ENCODE results near the gene INTS6. TPM values are rescaled to one million over a fixed set of nuclear protein-coding genes. Genes with fewer than 3 reads are reported as not detected.

The INTS6 gene
- total RNA-seq, 1 experiment from 2014 or later, result 78.5 TPM

DNA sequence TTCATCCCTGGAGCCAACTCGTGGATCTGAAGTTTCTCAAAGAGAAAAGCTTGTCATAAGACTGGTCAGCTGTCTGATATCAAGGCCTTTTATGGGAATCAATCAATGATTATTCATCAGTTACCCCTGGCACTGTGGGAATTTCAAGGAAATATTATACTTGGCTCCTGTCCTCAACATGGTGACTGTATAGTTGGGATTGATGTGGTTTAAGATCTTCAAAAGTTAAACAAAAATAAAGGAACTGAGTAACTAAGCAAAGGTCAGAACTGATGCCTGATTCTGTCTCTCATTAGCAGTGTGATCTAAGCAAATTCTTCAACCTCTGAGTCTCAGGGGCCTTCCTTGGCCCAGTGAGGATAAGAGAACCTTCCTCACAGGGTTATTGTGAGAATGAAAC, 135.6 kb downstream of the INTS6 start:
- intact Hi-C loops (cut with micrococcal nuclease), result no loop called here
- H3K27ac Mint-ChIP-seq (ENCODE audit: low read depth, unreplicated experiment), result no peak overlapping the region
- TF ChIP-seq, protein P1, sequence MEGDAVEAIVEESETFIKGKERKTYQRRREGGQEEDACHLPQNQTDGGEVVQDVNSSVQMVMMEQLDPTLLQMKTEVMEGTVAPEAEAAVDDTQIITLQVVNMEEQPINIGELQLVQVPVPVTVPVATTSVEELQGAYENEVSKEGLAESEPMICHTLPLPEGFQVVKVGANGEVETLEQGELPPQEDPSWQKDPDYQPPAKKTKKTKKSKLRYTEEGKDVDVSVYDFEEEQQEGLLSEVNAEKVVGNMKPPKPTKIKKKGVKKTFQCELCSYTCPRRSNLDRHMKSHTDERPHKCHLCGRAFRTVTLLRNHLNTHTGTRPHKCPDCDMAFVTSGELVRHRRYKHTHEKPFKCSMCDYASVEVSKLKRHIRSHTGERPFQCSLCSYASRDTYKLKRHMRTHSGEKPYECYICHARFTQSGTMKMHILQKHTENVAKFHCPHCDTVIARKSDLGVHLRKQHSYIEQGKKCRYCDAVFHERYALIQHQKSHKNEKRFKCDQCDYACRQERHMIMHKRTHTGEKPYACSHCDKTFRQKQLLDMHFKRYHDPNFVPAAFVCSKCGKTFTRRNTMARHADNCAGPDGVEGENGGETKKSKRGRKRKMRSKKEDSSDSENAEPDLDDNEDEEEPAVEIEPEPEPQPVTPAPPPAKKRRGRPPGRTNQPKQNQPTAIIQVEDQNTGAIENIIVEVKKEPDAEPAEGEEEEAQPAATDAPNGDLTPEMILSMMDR (IDR thresholded peaks at IDR 0.05; ENCODE audit: unreplicated experiment), result no peak
- no TSS peak for BruUV-seq (replicated peaks)
- ChIA-PET CTCF (interaction anchor here (0.5 to 2.1 kb wide), 2 partner anchors 13 to 30 kb away, joined by 5 to 6 read pairs; no protein-coding TSS in a partner anchor), POLR2A (no interaction called here)
- DNase-seq (ENCODE audit: unreplicated experiment), result no peak
- H3K4me3 Mint-ChIP-seq (ENCODE audit: unreplicated experiment), result no peak overlapping the region
- peaks cover 5% of the 10 kb centered on the region for H3K27me3 Mint-ChIP-seq (ENCODE audit: insufficient read depth, unreplicated experiment)
- no peaks in the 10 kb centered on the region for H3K36me3 Mint-ChIP-seq (ENCODE audit: insufficient read depth, unreplicated experiment)
- H3K4me1 Mint-ChIP-seq (ENCODE audit: insufficient read depth, unreplicated experiment), result no peaks in the 10 kb centered on the region
- H3K9me3 Mint-ChIP-seq (ENCODE audit: unreplicated experiment), result no peaks in the 10 kb centered on the region

DNA sequence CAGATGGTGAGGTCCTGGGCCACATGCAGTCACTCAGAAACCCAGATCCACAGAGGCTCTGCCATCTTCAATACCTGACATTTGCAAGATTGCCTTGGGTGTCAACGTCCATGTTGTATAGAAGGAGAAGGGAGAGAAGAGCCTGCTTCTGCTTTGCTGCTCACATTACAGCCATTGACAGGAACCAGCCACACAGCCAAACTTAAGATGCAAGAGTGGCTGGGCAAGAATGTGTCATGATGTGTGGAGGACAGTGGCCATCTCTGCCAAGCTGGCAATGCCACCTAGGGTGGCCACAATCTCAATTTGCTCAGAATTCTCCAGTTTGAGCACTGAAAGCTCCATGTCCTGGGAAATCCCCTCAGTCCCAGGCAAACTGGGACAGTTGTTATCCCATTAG, 139.2 kb downstream of the INTS6 start:
- CTCF ChIA-PET, result no interaction called here

DNA sequence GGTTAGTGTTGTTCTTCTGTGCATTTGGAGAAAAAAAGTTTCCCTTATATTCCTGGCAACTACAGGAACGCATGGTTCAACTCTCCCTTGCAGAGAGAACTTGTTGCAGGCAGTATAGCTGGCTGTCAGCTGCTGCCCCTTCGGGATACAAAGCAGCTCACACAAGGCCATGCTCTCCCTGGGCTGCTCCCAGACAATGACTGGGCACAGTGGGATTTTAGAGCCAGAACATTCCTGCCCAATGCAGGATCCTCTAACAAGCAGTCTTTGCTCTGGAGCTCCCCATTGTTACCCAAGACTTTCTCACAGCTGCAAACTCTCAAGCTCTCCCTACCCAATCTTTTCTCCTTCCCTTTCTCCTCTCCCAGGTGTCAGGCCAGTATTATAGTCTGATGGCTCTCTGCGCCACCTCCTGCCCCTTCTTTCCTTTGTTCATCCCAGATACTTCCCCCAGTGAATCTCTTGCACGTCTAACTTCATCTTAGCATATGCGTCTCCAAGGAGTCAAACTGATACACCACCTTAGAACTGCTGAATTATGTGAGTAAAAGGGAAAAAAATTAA, 140.8 kb downstream of the INTS6 start:
- no TSS peak for BruUV-seq (replicated peaks)
- TF ChIP-seq, protein P1 (IDR thresholded peaks at IDR 0.05; ENCODE audit: unreplicated experiment), result no peak
- CTCF ChIA-PET, result interaction anchor here (0.7 to 3.1 kb wide), 5 partner anchors 13 to 486 kb away, joined by 3 to 10 read pairs (median 3); no protein-coding TSS in a partner anchor
- Mint-ChIP-seq H3K36me3 (ENCODE audit: insufficient read depth, unreplicated experiment) (no peaks in the 10 kb centered on the region), H3K9me3 (ENCODE audit: unreplicated experiment) (no peaks in the 10 kb centered on the region), H3K27me3 (ENCODE audit: insufficient read depth, unreplicated experiment) (peaks cover 12% of the 10 kb centered on the region), H3K4me3 (ENCODE audit: unreplicated experiment) (no peak overlapping the region), H3K27ac (ENCODE audit: low read depth, unreplicated experiment) (no peak overlapping the region), H3K4me1 (ENCODE audit: insufficient read depth, unreplicated experiment) (no peaks in the 10 kb centered on the region)
- DNase-seq (ENCODE audit: unreplicated experiment), result no peak
- POLR2A ChIA-PET, result interaction anchor here (0.6 kb wide), 1 partner anchor 49 kb away, joined by 3 read pairs; no protein-coding TSS in a partner anchor
- intact Hi-C loops (cut with micrococcal nuclease), result no loop called here

More for the DNA sequence above, 139.2 kb downstream of the INTS6 start:
- no TSS peak for BruUV-seq (replicated peaks)
- no peaks in the 10 kb centered on the region for H3K36me3 Mint-ChIP-seq (ENCODE audit: insufficient read depth, unreplicated experiment)
- intact Hi-C loops (cut with micrococcal nuclease), result no loop called here
- H3K27ac Mint-ChIP-seq (ENCODE audit: low read depth, unreplicated experiment), result no peak overlapping the region
- TF ChIP-seq, protein P1 (IDR thresholded peaks at IDR 0.05; ENCODE audit: unreplicated experiment), result no peak
- no peaks in the 10 kb centered on the region for H3K4me1 Mint-ChIP-seq (ENCODE audit: insufficient read depth, unreplicated experiment)
- peaks cover 12% of the 10 kb centered on the region for H3K27me3 Mint-ChIP-seq (ENCODE audit: insufficient read depth, unreplicated experiment)
- no peaks in the 10 kb centered on the region for H3K9me3 Mint-ChIP-seq (ENCODE audit: unreplicated experiment)
- no peak overlapping the region for H3K4me3 Mint-ChIP-seq (ENCODE audit: unreplicated experiment)
- POLR2A ChIA-PET, result no interaction called here
- no peak for DNase-seq (ENCODE audit: unreplicated experiment)

Small RNAs within 50 kb of the gene (microRNA-seq; reads per million reads assigned to microRNA genes)
- gene MIR5693, result not detected

Other genes starting within 250 kb of the INTS6 start
- gene FAM124A, start 230.6 kb downstream of the INTS6 start, total RNA-seq (2022), result 0.12 and 0.15 TPM in 2 replicates
- not detected in 2 replicates for gene SERPINE3, start 113.3 kb downstream of the INTS6 start, total RNA-seq (2022)
- gene WDFY2, start 131.4 kb upstream of the INTS6 start, total RNA-seq (2022), result 46.7 and 56.2 TPM in 2 replicates